Right ventricle myocardium superior (tissue), 1 donor: ENCODE measurements around the gene C4BPB. TPM values are rescaled to one million over a fixed set of nuclear protein-coding genes. Genes with fewer than 3 reads are reported as not detected.

ENCODE experiments used
- ATAC-seq: fragments of 200-7000 bp; cut with Tn5 transposase; one replicate; pipeline ENCODE4 v1.9.1; 2020; ENCODE audit warnings: mild to moderate bottlenecking; ENCODE audit not compliant: poor library complexity
- DNase-seq: peaks from one replicate; pipeline ENCODE4 v3.0.0-alpha.2; 2020
- intact Hi-C: fragments of 100-400 bp; cut with DNase I; formaldehyde crosslinking; loops from one replicate; pipeline ENCODE4 v1.11.2; 2022
- total RNA-seq: library from RNA; stranded (reverse); fragmentation: NEBNext Ultra II Directional; extraction: Animal tissue kit (Norgen Biotek cat#: 25700); gene quantifications from one replicate; pipeline ENCODE4 v1.2.1, GENCODE V29; 2021
- donor health status: DM: no; HTN: yes; CAD: no; lungs with severe emphysema.

The C4BPB gene
- total RNA-seq, 1 donor from 2014 or later = 0.46 TPM

GRCh38 chr1:207077470-207078377, 10.9 kb upstream of the C4BPB start:
- peak; percentile 84 for ATAC-seq
- DNase-seq = no peak
- intact Hi-C loops = no loop called here

DNA sequence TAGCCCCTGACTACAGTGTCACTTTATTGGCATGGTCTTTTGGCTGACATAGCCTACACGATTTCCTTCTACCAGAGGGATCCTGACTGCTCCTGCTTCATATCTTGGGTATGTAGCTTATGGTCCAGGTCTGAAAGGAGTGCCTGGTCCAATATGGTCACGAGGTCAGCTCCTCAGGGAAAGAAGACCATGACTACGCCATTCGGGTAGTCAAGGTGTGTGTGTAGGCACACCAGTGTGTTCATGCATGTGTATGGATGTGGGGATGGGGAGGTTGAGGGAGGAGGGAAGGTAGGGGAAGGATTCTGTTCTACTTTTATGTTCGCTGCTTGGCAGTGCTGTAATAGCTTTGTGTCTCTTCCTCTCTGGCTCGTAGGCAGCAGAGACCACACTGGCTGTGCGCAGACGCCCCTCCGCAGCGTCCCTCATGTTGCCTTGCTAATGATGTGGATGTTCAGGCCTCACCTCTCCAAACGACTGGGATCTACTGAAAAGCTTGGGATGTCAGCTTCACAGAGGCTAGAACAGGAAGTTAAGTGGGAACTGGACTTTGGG, 10.0 kb upstream of the C4BPB start:
- ATAC-seq = no peak
- DNase-seq = no peak
- intact Hi-C loops = no loop called here

GRCh38 chr1:207079706-207080241, 8.9 kb upstream of the C4BPB start:
- ATAC-seq = no peak
- DNase-seq = no peak
- intact Hi-C loops = no loop called here

DNA sequence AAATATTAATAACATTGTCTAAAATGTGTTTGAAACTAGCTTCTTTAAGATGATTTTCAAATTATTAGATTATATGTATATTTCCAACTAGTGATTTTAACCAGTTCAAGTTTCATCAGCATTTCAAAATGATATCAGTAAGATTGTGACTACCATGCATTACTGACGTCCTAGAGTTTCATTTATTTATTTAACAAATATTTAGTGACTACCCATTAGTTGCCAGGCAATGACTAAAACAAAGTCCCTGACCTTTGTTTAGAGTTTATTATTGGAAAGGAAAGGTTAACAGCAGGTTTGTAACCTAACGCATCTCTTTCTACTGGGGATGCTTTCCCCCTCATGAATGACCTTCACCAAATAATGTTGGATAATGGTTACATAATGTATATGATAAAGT, 7.6 kb upstream of the C4BPB start:
- DNase-seq (no peak), ATAC-seq (no peak)
- intact Hi-C loops = no loop called here

DNA sequence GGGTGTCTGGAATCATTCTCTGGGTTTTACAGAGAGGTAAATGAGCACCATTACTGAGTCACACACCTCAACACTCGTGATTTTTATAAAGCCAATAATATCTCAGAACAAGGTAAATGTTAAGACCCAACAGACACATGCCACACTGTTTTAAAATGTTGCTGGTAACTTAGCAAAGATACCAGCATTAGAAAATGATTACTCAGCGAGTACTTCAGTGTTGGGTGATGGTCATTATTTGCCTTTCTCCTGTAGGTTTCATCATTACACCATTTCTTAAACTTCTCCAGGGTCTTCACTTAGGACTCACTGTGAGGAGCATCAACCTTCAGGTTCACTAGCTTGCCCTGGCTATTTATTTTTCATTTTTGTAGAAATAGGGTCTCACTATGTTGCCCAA, 6.9 kb upstream of the C4BPB start:
- ATAC-seq (no peak), DNase-seq (no peak)
- intact Hi-C loops = no loop called here

- DNase-seq (no peak), ATAC-seq (no peak)
- intact Hi-C loops = no loop called here
Observed at GRCh38 chr1:207084232-207084631, 4.4 kb upstream of the C4BPB start.

DNA sequence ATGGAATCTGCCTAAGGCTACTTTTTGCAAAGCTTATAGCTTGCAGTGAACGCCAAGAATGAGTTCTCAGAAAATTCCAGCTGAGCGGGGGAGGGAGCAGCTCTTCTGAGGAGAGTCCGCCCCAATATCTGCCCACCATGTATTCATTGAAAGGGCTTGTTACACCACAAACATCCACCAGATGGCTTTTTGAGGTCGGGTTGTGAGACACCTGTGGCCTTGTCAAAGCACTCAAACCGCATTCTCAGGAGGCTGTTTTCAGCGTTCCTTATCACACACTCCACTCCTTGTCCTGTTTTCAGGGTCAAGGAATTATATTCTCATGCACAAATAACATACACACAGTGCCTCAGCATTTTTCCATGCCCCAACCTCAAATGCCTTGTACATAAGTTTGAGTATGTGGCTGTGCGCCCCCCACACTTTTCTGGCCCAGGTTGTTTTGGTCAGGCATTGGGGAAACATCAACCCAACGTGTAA, 3.9 kb upstream of the C4BPB start:
- intact Hi-C loops = loop anchor here (5.0 kb wide), 2 partner anchors 318 to 413 kb away; partner anchors contain the start of gene CR1
- DNase-seq (no peak), ATAC-seq (peak; percentile 75)

- DNase-seq (no peak), ATAC-seq (no peak)
- intact Hi-C loops = loop anchor here (5.0 kb wide), 2 partner anchors 316 to 411 kb away; partner anchors contain the start of gene CR1
Observed at GRCh38 chr1:207085887-207086286, 2.8 kb upstream of the C4BPB start.

- DNase-seq (no peak), ATAC-seq (no peak)
- intact Hi-C loops = loop anchor here (5.0 kb wide), 2 partner anchors 314 to 409 kb away; partner anchors contain the start of gene CR1
Observed at GRCh38 chr1:207088161-207088560, 499 bp upstream of the C4BPB start.

DNA sequence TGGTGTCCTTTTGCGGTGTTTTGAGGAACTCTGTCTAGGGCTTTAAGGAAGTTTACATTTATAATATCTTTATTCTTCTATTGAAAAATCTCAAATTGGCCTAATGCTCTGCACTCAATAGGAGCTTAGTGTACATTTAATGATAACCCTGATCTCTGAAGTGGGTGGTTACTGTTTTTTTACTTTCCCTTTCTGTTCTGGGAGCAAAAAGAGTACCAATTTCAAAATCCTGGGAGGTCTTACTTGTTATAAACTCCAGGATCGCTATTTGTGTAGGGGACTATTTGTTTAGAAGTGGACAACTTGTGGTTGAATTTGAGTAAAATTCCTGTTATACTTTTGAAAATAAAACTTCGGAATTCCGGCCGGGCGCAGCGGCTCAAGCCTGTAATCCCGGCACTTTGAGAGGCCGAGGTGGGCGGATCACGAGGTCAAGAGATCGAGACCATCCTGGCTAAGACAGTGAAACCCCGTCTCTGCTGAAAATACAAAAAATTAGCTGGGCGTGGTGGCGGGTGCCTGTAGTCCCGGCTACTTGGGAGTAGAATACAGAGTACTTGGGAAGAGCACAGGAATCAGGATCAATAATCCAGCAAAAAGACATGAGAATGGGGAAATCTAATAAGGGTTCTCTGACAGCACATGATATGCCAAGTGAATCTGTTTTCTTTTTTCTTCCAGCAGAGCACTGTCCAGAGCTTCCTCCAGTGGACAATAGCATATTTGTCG, 1.1 kb downstream of the C4BPB start:
- no peak for ATAC-seq
- intact Hi-C loops = loop anchor here (5.0 kb wide), 2 partner anchors 313 to 408 kb away; partner anchors contain the start of gene CR1
- DNase-seq = no peak

DNA sequence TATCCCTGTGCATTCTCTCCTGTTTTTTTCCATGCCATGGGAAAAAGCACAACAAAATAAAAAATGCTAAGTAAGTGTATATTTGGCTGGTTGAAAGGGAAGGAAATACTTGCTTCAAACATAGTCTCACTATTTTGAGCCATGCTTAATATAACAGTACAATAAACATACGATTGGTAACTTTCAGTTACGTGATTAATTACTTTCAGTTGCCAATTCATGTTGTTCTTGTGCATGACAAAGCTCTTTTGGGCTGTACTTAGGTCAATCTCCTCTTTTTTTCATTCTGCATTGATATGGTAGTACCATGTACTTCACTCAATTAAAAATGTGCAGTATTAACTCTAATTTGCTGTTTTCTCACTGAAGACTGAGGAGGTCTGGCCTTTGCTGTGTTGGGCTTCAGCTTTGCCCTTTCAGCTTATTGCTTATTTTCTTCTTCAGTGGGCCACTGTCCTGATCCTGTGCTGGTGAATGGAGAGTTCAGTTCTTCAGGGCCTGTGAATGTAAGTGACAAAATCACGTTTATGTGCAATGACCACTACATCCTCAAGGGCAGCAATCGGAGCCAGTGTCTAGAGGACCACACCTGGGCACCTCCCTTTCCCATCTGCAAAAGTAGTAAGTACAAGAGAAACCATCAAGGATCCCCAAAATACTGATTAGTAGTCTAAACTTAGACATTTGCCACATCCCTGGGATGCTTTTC, 2.7 kb downstream of the C4BPB start:
- ATAC-seq (no peak), DNase-seq (no peak)
- intact Hi-C loops = no loop called here

GRCh38 chr1:207093944-207094343, 5.3 kb downstream of the C4BPB start:
- intact Hi-C loops = no loop called here
- no peak for ATAC-seq
- no peak for DNase-seq

GRCh38 chr1:207097871-207098324, 9.2 kb downstream of the C4BPB start:
- intact Hi-C loops = no loop called here
- DNase-seq = no peak
- ATAC-seq = no peak

- DNase-seq (no peak), ATAC-seq (no peak)
- intact Hi-C loops = no loop called here
Observed at GRCh38 chr1:207101720-207102119, 13.1 kb downstream of the C4BPB start.

GRCh38 chr1:207102146-207102545, 13.5 kb downstream of the C4BPB start:
- intact Hi-C loops = no loop called here
- ATAC-seq (no peak), DNase-seq (no peak)

GRCh38 chr1:207102659-207103058, 14.0 kb downstream of the C4BPB start:
- DNase-seq = no peak
- no peak for ATAC-seq
- intact Hi-C loops = no loop called here

DNA sequence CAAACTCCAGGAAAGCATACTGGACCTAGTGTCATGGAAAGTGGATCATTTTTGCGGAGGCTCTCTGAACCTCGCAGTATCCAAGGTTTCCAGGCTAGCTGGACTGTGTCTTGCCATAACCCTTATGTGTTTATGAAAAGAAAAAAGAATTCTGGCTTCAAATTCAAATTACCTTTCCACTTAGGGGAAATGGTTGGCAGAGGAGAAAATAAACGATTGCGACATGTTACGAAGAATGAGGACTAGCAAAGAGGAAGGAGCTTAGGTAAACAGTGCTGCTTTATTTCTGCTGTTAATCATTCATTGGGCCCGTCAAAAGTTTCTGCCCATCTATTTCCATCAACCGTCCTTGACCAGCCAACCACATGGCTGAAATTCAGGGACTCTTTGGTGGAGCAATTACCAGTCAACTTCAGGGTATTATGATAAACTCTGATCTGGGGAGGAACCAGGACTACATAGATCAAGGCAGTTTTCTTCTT, 15.3 kb downstream of the C4BPB start, which contains the start of gene C4BPA:
TSS of gene C4BPA (plus strand) at position 342 of the 482 bp plus-strand sequence. CDS start 8,793 bp downstream, outside the sequence.
- ATAC-seq (no peak), DNase-seq (no peak)
- intact Hi-C loops = no loop called here

GRCh38 chr1:207109004-207109403, 20.3 kb downstream of the C4BPB start:
- no peak for ATAC-seq
- intact Hi-C loops = no loop called here
- DNase-seq = no peak
